Measurements from ENCODE around the gene PRH1.

Gene PRH1

DNA sequence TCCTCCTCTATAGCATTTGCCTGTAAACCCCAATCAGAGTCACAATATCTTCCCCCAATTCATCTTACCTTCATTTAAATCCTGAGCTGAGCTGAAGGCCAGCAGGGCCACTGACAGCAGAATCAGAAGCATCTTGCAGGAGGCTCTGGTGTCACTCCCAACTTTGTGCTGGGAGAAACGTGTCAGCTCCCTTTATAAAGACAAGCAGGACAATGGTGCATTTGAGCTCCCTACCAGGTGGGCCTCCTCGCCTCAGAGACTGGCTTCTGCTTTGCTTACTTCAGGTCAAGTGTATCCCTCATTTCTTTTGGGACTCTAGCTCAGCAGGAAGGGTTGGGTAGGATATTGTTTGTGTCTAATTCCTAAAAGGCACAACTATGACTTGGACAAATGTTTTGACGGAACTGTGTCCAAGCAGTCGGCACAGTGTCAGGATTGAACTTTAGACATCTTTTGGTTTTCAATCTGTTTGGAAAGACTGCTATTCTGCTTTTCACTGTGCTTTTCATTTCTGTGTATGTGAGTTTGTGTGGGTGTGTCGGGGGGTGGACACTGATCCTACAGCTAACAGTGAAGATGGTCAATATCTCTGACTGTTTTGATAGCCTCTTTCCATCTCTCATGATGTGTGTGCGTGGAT, at the start of gene PRH1:
TSS of gene PRH1 (minus strand) at position 170 of the 640 bp plus-strand sequence. CDS start at position 132, 38 bp downstream.
- DNase-seq, result no peak

DNA sequence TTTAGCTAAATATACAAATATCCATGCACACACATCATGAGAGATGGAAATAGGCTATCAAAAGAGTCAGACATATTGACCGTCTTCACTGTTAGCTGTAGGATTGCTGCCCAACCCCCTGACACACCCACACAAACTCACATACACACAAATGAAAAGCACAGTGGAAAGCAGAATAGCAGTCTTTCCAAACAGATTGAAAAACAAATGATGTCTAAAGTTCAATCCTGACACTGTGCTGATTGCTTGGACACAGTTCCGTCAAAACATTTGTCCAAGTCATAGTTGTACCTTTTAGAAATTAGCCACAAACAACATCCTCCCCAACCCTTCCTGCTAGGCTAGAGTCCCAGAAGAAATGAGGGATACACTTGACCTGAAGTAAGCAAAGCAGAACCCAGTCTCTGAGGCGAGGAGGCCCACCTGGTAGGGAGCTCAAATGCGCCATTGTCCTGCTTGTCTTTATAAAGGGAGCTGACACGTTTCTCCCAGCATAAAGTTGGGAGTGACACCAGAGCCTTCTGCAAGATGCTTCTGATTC, 44.8 kb upstream of the PRH1 start, which contains the start of gene PRH2:
TSS of gene PRH2 (plus strand) at position 491 of the 541 bp plus-strand sequence. CDS start at position 529, 38 bp downstream.
- no peak for DNase-seq

DNA sequence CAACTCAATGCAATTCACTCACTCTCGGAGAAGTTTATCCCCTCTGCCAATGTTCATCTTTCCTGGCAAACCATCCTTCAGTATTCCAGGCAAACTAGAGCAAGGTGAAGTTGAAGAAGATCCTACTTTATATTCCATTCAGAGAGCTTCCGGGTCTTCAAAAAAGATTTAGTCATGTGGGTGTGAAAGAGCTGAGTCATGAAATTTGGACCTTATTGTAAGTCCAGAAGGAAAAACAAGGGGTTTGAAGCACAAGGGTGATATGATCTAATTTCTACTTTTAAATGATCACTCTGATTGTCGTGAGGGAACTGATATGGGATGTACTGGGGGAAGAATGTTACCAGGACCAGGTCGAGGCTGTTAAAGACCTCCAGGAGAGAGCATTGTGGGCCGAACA, 42.2 kb upstream of the PRH1 start:
- no peak for DNase-seq

DNA sequence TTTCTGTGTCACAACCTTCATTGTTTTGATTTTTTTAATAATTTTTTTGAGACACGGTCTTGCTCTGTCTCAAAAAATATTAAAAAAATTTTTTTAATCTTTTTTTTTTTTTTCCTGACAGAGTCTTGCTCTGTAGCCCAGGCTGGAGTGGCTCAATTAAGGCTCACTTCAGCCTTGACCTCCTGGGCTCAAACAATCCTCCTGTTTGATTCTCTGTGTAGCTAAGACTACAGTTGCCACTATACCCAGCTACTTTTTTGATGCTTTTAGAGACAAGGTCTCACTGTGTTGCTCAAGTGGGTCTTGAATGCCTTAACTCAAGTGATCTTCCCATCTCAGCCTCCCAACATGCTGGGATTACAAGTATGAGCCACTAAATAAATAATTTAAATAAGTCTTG, 35.8 kb upstream of the PRH1 start:
- DNase-seq, result no peak

DNA sequence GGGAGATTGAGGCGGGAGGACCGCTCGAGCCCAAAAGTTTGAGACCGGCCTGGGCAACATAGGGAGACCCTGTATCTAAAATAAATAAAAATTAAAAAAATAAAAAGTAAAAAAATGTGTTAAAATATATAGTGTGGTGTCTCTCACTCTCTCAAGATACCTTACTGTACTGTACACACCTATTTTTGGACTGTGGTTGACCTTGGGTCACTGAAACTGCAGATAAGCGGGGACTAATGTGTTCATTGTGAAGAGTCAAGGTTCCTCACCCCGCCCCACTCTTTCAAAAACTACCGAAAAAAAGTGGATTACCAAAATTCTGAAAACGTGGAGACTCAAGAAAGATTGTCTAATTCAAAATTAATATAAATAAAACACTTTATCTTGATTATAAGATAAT, 26.3 kb upstream of the PRH1 start:
- no peak for DNase-seq

DNA sequence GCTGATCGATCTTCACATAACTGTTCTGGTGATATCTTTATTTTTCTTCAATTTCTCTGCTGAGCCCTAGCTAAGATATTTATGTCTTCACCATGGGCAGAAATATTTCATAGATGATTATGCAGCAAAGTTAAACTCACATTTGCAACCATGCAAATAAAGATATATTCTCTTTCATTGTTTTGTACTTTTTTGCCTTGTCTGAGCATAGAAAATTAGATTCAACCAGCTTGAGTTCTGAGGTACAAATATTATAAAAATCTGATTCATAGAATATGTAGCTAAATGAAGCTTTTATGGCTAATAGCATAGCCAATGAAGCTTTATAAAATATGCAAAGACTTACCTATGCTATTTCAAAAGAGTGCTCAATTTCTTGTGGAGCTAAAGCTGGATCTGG, 25.4 kb upstream of the PRH1 start, which contains the start of gene TAS2R13:
TSS of gene TAS2R13 (minus strand) at position 101 of the 400 bp plus-strand sequence. CDS start 264 bp downstream, outside the sequence.
- no peak for DNase-seq

DNA sequence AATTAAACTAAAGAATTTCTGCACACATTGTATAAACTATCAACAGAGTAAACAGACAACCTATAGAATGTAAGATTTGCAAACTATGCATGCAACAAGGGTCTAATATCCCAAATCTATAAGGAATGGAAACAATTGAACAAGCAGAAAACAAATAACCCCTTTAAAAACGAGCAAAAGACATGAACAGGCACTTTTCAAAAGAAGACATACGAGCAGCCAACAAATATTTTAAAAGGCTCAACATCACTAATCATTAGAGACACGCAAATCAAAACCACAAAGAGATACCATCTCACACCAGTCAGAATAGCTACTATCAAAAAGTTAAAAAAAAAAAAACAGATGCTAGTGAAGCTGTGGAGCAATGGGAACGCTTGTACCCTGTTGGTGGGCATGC, 20.6 kb upstream of the PRH1 start:
- DNase-seq, result no peak

DNA sequence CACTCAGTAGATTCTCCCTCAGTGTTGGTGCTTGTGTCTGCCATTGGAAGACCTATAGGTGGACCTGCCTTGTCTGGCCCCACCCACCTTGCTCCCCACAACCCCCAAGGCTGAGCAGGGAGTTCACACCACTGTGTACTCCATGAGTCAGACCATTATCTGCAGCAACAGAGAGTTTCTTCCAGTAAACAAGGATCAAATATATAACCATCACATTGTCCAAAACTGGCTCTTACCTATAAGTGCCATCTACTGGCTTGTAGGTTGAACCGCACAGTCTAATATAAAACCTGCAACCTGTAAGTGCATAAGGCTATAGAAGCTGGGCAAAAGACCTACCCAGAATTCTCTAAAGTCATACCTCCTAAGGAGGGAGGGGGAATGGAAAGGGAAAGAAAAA, 17.4 kb upstream of the PRH1 start:
- DNase-seq, result no peak

DNA sequence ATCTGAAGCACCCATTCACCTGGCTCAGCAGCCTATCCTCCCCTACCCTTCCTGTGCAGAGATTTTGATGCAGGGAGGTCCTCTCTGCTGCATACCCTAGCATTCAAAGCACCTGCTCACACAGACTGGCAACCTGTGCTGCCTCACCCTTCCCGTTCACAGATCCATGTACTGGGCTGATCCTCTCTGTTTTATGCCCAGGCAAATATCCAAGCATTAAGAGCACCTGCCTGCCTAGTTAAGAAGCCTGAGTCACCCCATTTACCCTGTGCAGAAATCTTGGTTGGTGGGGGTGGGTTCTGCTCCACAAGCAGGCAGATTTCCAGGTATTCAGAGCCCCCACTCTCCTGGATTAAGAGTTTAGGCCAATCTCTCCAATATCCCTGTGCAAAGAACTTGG, 16.9 kb upstream of the PRH1 start:
- DNase-seq, result no peak

DNA sequence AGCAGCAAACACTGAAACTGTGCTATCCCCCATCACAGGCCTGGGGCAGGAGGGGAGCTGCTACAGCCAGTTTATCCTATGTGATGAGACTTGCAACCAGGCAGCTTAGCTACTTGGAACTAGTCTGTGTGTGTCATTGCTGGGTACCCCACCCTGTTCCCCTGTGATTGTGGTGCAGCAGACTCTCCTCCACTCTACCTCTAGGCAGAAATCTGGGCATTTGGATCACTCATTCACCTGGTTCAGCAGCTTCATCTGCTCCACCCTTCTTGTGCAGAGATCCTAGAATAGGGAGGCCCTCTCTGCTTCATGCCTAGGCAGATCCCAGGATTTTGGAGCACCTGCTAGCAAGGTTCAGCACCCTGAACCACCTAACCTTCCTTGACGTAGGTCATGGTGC, 16.5 kb upstream of the PRH1 start:
- no peak for DNase-seq

DNA sequence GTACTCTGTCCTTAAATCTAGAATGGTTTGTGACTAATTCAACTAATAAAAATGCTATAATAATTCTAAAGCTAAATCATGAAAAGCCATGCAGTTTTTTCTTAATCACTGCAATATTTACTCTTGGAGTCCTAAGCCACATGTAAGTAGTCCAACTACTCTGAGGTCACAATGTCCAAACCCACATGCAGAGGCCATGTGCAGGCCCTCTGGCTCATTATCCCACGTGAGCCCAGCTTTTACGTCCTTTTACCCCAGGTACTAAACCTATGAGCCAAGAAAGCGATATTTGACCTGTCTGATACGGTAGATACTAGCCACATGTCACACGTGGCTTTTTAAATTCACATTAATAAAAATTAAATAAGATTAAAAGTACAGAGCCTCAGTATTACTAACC, 12.8 kb upstream of the PRH1 start:
- DNase-seq, result no peak

DNA sequence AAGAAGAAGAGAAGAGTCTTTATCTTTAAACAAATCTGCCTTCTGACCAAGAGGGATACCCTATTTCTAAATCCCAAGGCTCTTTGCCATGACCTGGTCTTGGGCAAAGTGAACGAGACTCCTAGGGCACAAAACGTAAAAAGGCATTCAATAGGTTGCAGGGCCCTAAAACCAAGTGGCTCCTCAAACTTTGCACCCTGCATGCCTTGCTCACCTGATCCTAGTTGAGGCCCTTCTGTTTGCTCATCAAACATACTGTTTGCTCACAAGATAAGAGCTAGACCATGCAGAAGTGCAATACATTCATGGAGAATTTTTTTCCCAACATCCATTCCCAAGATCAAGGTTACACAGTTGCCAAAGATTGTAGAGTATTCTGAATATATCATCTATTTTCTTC, 7.9 kb upstream of the PRH1 start:
- no peak for DNase-seq

DNA sequence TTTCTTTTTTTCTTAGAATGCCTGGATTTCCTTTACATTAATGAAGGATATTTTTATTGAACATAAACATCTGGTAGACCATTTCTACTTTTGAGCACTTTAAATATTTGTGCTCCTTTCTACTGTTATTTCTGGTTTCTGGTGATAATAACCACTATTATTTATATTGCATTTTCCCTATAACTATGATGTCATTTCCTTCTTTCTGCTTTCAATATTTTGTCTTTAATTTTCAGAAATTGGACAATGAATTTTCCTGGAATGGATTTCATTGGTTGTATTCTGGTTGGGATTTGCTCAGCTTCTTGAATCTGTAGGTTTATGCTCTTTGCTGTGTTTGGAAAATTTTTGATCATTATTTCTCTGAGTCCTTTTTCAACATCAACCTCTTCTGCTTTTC, 5.2 kb upstream of the PRH1 start:
- DNase-seq, result no peak

DNA sequence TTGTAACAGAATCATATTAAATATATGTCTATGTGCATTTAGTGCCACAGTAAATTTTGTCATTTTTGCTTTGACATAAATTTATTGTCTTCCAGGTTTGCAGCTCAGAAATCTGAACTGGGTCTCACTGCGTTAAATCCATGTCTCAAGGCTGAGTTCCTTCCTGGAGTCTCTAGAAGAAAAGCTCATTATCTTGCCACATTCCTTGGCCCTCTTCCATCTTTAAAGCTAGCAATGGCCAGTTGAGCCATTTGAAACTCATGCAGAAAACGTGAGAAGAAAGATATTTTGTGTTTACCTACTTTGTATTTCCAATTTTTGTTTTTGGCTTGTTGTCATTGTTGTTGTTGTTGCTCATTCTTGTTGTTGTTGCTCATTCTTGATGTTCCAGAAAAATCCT, 10.7 kb downstream of the PRH1 start:
- no peak for DNase-seq

DNA sequence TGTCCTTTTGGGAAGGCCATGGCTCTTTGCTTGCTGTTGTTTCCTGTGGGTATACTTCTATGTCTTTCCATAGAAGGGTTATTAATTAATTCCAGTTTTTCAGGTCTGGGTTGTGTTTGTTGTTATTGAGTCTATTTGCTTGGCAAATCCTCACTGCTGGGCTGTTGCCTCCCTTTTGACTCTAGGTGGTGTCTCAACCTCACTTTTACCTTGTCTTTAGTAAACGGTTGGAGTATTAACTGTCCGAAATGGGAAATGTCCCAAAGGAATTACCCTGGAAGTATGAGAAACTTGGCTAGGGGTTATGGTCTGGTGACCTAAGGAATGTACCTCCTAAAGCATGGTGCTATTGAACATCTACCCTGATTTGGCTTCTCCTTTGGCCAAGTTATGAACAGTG, 16.7 kb downstream of the PRH1 start:
- no peak for DNase-seq

DNA sequence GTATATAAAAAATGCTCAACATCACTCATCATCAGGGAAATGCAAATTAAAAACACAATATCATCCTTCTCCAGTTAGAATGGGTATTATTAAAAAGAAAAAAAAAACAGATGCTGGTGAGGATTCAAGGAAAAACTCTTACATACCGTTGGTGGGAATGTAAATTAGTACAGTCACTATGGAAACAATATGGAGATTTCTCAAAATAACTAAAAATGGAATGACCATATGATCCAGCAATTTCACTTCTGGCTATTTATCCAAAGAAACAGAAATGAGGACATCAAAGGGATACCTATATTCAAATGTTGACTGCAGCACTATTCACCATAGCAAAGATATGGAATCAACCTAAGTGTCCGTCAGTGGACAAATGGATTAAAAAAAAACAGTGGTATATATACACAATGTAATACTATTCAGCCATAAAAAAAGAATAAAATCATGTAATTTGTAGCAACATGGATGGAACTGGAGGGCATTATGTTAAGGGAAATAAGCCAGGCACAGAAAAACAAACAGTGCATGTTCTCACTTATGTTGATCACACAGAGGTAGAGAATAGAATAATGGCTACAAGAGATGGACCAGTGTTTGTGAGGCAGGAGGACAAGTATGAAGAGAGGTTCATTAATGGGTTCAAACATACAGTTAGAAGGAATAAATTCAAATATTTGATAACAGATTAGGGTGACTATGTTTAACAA, 20.4 kb downstream of the PRH1 start:
- no peak for DNase-seq

DNA sequence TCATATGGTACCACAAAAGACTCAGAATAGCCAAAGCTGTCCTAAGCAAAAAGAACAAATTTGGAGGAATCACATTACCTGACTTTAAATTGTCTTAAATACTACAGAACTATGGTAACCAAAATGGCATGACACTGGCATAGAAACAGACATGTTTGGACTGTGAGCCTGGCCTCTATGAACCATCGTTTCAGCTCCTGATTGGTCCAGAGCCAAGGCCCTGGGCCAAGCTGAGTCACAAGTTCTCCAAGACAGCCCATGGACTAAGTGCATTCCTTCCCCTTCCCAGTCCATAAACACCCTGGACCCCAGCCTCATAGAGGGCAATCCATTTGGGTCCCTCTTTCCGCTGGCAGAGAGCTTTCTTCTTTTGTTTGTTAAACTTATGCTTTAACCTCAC, 22.7 kb downstream of the PRH1 start:
- DNase-seq, result no peak

DNA sequence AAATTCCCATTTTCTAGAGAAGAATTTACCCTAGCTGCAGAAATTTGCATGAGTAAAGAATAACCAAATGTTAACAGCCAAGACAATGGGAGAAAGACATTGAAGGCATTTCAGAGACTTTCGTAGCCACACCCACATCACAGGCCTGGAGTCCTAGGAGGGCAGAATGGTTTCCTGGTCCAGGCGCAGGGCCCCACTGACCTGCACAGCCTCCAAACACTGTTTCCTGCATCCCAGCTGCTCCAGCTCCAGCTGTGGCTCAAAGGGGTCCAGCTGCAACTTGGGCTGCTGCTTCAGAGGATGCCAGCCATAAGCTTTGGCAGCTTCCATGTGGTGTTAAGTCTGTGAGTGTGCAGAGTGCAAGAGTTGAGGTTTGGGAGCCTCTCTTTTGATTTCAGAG, 28.2 kb downstream of the PRH1 start:
- DNase-seq, result no peak

DNA sequence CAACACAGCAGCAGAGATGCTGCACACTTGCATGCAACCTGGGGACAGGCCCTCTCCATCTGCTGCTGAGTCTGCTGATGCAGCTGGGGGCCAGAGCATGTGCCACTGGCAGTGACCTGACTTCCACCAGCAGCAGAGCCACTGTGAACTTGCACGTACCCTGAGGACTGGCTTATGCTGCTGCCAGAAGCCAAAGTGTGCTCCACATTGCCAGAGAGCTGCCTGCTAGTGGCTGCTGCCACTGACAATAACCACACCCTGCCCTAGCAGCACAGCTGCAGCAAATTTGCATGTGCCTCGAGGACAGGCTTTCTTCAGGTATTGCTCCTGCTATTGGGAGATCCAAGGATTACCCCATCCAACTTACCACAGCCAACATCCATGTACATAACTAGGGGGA, 30.3 kb downstream of the PRH1 start:
- DNase-seq, result no peak

DNA sequence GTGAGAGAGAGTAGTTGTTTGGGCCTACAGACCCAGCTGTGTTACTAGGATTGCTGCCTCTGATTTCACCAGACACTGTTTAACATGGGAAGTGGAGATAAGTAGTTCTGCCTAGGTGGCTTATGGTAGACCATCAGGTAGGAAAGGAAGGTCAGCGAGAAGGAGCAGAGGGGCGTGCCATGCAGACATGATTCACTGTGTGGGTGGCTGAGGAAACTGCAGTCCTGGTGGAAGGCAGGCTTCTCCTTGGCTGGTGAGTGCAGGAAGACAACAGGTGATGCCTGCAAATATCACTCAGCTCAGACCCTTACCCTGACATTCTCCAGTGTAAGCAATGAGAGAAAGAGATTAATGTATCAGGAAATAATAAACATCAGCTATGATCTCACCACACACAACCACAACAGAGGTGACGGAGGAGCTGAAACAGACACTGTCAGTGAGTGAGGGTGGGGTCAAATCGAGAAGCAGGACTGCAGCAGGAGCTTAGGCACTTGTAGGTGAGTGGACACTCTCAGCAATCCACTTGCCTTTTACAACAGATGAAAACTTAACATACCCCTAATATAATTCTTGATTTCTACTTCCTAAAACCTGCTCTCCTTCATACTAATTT, 32.7 kb downstream of the PRH1 start:
- no peak for DNase-seq

DNA sequence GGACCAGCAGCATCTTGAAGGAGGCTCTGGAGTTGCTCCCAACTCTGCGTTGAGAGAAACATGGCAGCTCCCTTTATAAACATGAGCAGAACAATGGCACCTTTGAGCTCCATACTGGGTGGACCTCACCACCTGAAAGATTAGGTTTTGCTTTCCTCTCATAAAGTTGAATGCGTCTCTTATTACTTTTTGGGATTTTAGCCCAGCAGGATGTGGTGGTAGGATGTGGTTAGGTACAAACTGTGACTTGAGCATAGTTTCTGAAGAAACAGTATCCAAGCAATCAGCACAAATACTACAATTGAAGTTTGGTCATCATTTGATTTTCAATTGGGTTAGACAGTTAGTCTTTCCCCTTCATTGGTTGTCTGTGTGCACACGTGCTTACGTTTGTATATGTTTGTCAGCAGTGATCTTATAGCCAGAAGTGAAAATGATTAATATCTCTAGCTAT, 34.6 kb downstream of the PRH1 start, which contains the start of gene PRR4:
TSS of gene PRR4 (minus strand) at position 51 of the 454 bp plus-strand sequence. CDS start at position 13, 38 bp downstream.
- no peak for DNase-seq

DNA sequence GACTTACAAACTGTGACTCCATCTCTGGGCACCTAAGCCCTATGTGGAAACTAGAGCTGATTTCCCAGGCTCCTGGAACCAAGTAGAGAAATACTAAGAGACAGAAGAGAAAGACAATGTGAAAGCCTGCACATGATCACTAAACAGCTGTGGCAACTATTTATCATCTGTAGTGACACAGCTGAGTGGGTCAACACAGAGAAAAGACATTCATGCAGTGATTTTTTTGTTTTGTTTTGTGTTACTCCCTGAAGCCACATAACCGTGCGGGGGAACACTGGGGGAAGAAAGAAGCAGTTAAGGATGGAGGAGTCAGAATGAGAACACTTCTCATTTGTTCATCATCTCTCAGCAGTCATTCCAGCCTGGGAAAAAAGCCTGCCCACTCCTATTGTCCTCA, 36.3 kb downstream of the PRH1 start:
- no peak for DNase-seq

DNA sequence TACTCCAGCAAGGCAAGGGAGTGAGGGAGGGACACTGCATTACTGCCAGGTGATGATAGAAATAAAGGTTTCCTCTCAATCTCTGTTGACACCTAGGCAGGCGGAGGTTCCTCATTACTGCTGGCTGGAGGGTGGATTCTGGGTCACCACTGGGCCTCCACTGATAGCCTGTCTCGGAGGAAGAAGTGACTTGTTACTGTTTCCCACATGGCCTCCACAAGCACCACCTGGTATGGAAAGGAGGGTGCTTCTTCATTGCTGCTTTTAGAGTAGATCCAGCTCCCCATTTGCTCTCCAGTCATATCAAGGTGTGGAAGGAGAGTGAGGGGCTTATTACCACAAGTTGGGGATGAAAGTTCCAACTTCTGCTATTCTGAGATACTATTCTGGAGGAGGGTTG, 41.2 kb downstream of the PRH1 start:
- DNase-seq, result no peak

DNA sequence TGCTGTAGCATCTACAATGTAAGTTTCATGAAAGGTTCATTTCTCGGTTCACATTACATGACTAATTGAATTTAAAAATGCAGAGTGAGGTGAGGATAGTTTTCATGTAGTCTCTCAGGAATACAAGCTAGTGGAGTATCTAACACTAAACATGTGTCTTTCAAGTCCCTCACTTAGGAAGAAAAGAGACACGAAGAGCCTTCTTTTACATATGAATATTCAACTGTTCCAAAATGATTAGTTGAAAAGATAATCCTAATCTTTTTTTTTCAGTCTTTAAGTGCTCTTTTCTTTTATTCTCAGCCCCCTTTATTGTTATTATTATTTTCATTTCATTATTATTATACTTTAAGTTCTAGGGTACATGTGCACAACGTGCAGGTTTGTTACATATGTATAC, 45.6 kb downstream of the PRH1 start:
- DNase-seq, result no peak
